Measurements from ENCODE around the gene PBX4.
A peak's percentile ranks its signal among the peaks of the same experiment; 100 is the strongest.

PBX4 gene

DNA sequence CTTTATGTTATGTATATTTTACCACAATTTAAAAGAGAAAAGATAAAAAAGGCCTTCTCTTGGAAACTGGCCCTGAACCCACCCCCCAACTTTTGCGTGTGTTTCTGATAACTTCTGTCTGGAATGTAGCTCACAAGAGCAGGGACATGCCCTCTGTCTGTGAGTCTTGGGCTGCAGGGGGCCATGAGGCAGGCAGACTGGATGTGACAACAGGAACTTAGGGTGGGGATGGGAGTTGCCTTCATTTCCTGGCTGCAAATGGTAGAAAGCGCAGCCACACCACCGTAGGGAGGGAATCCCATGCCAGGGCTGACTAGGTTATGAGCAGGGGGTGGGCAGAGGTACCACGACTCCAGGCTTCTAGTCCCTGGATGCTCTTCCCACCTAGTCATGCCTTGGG lies 58.6 kb downstream of the PBX4 start:
- DNase-seq (ENCODE audit: low spot score), result no peak
- TF ChIP-seq, protein P1, sequence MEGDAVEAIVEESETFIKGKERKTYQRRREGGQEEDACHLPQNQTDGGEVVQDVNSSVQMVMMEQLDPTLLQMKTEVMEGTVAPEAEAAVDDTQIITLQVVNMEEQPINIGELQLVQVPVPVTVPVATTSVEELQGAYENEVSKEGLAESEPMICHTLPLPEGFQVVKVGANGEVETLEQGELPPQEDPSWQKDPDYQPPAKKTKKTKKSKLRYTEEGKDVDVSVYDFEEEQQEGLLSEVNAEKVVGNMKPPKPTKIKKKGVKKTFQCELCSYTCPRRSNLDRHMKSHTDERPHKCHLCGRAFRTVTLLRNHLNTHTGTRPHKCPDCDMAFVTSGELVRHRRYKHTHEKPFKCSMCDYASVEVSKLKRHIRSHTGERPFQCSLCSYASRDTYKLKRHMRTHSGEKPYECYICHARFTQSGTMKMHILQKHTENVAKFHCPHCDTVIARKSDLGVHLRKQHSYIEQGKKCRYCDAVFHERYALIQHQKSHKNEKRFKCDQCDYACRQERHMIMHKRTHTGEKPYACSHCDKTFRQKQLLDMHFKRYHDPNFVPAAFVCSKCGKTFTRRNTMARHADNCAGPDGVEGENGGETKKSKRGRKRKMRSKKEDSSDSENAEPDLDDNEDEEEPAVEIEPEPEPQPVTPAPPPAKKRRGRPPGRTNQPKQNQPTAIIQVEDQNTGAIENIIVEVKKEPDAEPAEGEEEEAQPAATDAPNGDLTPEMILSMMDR (IDR thresholded peaks at IDR 0.05; ENCODE audit: extremely low read depth, missing control alignments), result no peak

DNA sequence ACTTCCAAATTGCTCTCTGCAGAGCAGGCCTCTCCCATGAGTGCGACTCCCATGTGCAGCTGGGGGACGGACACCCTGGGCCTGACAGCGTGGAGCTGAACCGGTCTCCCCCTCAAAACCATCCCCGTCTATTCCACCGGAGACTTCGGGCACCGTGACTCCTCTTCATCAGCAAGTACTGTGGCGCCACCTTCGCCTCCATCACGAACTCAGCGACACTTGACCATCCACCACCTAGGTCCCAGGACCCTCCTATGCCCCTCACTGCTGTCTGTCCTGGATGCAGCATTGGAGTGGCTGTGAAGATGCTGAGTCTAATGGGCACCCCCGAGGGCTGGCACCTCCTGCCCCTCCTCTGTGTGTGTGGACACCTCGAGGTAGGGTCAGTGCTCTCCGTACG lies 59.9 kb downstream of the PBX4 start:
- no peak for DNase-seq (ENCODE audit: low spot score)
- TF ChIP-seq, protein P1 (IDR thresholded peaks at IDR 0.05; ENCODE audit: extremely low read depth, missing control alignments), result no peak

DNA sequence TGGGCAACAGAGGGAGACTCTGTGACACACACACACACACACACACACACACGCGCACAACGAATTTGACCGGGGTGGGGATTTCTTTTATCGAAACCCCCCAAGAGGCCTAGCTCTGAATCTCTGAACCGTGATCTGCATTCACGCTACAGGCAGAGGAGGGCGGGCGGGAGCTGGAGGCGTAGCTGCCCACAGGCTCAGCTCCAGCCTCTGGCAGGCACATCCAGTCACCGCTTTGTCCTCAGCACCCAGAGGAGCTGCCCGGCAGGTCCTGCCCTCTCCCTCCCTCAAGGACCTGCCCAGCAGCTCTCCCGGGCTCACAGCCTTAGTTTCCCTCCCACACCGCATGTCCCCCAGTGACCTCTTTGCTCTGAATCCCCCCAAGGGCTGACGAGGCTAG lies 60.4 kb downstream of the PBX4 start:
- no peak for DNase-seq (ENCODE audit: low spot score)
- TF ChIP-seq, protein P1 (IDR thresholded peaks at IDR 0.05; ENCODE audit: extremely low read depth, missing control alignments), result no peak

DNA sequence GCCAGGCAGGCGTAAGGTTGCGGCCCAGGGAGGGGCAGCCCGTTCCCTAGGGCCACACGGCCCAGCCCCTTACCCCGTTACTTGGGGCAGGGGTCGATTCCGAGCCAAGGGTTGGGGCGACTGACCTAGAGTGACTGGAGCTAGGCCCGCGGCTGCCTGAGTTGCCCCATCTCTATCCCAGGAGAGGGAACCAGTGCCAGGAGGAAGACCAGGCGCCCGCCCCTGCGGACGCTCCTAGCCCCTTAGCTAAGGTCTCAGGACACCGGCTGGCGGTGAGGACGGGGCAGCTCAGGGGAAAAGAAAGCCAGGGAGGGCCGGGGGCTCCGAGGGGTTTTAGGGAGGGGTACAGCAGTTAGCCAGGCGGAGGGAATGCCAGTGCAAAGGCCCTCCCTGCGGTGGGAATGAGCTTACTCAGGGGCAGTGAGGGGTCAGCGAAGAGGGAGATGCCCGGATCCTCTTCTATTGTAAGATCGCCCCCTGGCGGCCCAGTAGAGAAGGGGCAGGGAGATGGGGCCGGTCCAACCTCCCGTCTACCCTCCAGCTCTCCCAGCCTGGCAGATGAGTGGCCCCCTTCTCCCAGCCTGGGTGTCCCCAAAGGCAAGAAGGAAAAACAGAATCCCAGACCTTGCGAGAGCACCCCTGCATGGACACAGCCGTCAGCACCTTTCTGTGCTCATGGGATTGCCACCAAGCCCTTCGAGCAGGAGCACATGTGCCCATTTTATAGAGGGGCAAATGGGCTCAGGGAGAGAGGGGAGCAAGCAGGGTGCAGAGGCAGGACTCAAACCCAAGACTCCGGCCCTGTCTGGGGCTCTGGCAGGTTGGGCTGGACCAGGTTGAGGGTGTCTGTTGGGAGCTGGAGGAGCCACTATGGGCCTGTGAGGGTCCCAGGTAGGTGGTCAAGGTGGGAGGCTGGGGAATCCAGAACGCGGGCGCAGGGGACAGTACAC lies 64.1 kb downstream of the PBX4 start:
- peak; percentile 84 for DNase-seq (ENCODE audit: low spot score)
- TF ChIP-seq, protein P1 (IDR thresholded peaks at IDR 0.05; ENCODE audit: extremely low read depth, missing control alignments), result peak; percentile 67

- no peak for DNase-seq (ENCODE audit: low spot score)
- TF ChIP-seq, protein P1 (IDR thresholded peaks at IDR 0.05; ENCODE audit: extremely low read depth, missing control alignments), result no peak
Measured at GRCh38 chr19:19553670-19554069, 64.8 kb downstream of the PBX4 start.

GRCh38 chr19:19552798-19553197 lies 65.7 kb downstream of the PBX4 start:
- DNase-seq (ENCODE audit: low spot score), result peak; percentile 70
- TF ChIP-seq, protein P1 (IDR thresholded peaks at IDR 0.05; ENCODE audit: extremely low read depth, missing control alignments), result peak; percentile 27

GRCh38 chr19:19551853-19552192 lies 66.7 kb downstream of the PBX4 start:
- no peak for DNase-seq (ENCODE audit: low spot score)
- TF ChIP-seq, protein P1 (IDR thresholded peaks at IDR 0.05; ENCODE audit: extremely low read depth, missing control alignments), result no peak
